B cell (primary cell): Measurements from ENCODE around the gene GPRC5D.

ENCODE experiments used
- EZH2 ChIP-seq: IDR thresholded peaks from 2 replicates; pipeline ENCODE4 v1.6.1; 2012; ENCODE audit warnings: borderline replicate concordance, low read depth, mild to moderate bottlenecking, moderate library complexity, low read length; ENCODE audit not compliant: insufficient read depth, poor library complexity, severe bottlenecking
- TF ChIP-seq, protein P1 (sequence below): fragments of 200-600 bp; IDR thresholded peaks from one replicate; pipeline ENCODE4 v1.8.0; 2022; ENCODE audit warnings: antibody characterized with exemption, mild to moderate bottlenecking

DNA sequence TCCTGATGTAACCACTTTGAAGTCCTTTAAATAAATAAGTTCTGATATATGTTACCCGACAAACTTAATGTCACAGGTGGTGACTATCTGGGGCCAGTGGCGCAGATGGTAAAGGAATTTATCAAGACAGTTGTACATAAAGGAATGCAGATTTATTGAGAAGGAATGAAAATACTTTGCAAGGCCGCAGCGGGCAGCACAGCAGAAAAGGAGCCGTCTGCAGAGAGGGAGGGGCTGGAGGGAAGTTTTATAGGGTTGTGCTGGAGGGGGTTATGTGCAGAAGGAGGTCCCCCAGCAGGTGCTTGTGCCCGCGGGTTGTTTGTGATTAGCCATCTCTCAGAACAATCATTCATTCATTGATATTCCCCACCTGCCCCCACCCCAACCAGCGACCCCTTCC, 17.4 kb downstream of the GPRC5D start:
- no peak for TF ChIP-seq EZH2
- TF ChIP-seq, protein P1, sequence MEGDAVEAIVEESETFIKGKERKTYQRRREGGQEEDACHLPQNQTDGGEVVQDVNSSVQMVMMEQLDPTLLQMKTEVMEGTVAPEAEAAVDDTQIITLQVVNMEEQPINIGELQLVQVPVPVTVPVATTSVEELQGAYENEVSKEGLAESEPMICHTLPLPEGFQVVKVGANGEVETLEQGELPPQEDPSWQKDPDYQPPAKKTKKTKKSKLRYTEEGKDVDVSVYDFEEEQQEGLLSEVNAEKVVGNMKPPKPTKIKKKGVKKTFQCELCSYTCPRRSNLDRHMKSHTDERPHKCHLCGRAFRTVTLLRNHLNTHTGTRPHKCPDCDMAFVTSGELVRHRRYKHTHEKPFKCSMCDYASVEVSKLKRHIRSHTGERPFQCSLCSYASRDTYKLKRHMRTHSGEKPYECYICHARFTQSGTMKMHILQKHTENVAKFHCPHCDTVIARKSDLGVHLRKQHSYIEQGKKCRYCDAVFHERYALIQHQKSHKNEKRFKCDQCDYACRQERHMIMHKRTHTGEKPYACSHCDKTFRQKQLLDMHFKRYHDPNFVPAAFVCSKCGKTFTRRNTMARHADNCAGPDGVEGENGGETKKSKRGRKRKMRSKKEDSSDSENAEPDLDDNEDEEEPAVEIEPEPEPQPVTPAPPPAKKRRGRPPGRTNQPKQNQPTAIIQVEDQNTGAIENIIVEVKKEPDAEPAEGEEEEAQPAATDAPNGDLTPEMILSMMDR = no peak
